Measurements from ENCODE around the gene GRHL3.

GRHL3 gene

GRCh38 chr1:24390924-24391782, 72.0 kb downstream of the GRHL3 start:
- in situ Hi-C loops (cut with MboI; ENCODE audit: low sequenced_read_pairs), result loop anchor here (25.0 kb wide), 1 partner anchor 179 kb away; no protein-coding TSS in a partner anchor

GRCh38 chr1:24391882-24392603, 72.9 kb downstream of the GRHL3 start:
- in situ Hi-C loops (cut with MboI; ENCODE audit: low sequenced_read_pairs), result loop anchor here (25.0 kb wide), 1 partner anchor 180 kb away; no protein-coding TSS in a partner anchor

GRCh38 chr1:24392604-24392946, 73.4 kb downstream of the GRHL3 start:
- in situ Hi-C loops (cut with MboI; ENCODE audit: low sequenced_read_pairs), result loop anchor here (25.0 kb wide), 1 partner anchor 180 kb away; no protein-coding TSS in a partner anchor

GRCh38 chr1:24392982-24393650, 74.0 kb downstream of the GRHL3 start:
- in situ Hi-C loops (cut with MboI; ENCODE audit: low sequenced_read_pairs), result loop anchor here (25.0 kb wide), 1 partner anchor 181 kb away; no protein-coding TSS in a partner anchor

- in situ Hi-C loops (cut with MboI; ENCODE audit: low sequenced_read_pairs), result loop anchor here (25.0 kb wide), 1 partner anchor 182 kb away; no protein-coding TSS in a partner anchor
Observed at GRCh38 chr1:24393892-24394291, 74.7 kb downstream of the GRHL3 start.

GRCh38 chr1:24400065-24400464, 80.9 kb downstream of the GRHL3 start:
- in situ Hi-C loops (cut with MboI; ENCODE audit: low sequenced_read_pairs), result no loop called here

GRCh38 chr1:24403806-24404205, 84.6 kb downstream of the GRHL3 start:
- in situ Hi-C loops (cut with MboI; ENCODE audit: low sequenced_read_pairs), result no loop called here
